Bronchial epithelial cell (primary cell): ENCODE data around the gene LIN37. TPM values are rescaled to one million over a fixed set of nuclear protein-coding genes. Genes with fewer than 3 reads are reported as not detected.

Experiments used
- DNase-seq: peaks from one replicate; pipeline ENCODE4 v3.0.0-alpha.2; 2010; ENCODE audit warnings: low read depth
- FAIRE-seq: peaks from 2 replicates; lab custom pipeline; 2011; peaks lifted over from hg19 to GRCh38; lab: Jason Lieb, UNC
- H3K27me3 ChIP-seq: 2 replicates; pipeline ENCODE4 v1.5.1; 2011; ENCODE audit warnings: low read length; ENCODE audit not compliant: control insufficient read depth, insufficient read depth
- H3K36me3 ChIP-seq: 2 replicates; pipeline ENCODE4 v1.5.1; 2011; ENCODE audit warnings: low read length; ENCODE audit not compliant: control insufficient read depth, insufficient read depth
- H3K4me3 ChIP-seq: 2 replicates; pipeline ENCODE4 v1.5.1; 2011; ENCODE audit warnings: mild to moderate bottlenecking, low read depth, low read length, control low read depth
- CTCF ChIP-seq: IDR thresholded peaks from 2 replicates; pipeline ENCODE4 v1.5.1; 2011; ENCODE audit warnings: mild to moderate bottlenecking, moderate library complexity, low read length, control low read depth, inconsistent platforms; ENCODE audit not compliant: insufficient read depth, severe bottlenecking
- total RNA-seq: library from RNA; depleted of rRNA; stranded (reverse); fragments of >200 nt; gene quantifications from 2 replicates; pipeline ENCODE4 v1.2.1, GENCODE V29; 2014

The LIN37 gene
- total RNA-seq, 1 donor from 2014 or later, result 5.3 TPM

- no peak for TF ChIP-seq CTCF
- Histone ChIP-seq H3K36me3 (peaks cover 18% of the 10 kb centered on the region), H3K4me3 (peak overlapping the region; percentile 62), H3K27me3 (no peaks in the 10 kb centered on the region)
- no peak for FAIRE-seq
- no peak for DNase-seq
Observed at GRCh38 chr19:35741203-35741515, 7.2 kb upstream of the LIN37 start.

GRCh38 chr19:35742121-35742724 is 6.2 kb upstream of the LIN37 start, which contains the start of gene IGFLR1:
IGFLR1 (minus strand) TSS chr19:35742452; CDS start chr19:35741180, 1,272 bp downstream.
- FAIRE-seq (no peak), DNase-seq (no peak)
- Histone ChIP-seq H3K36me3 (peaks cover 11% of the 10 kb centered on the region), H3K27me3 (no peaks in the 10 kb centered on the region), H3K4me3 (no peak within 1 kb of the TSS)
- no peak for TF ChIP-seq CTCF

GRCh38 chr19:35743640-35744429 is 4.5 kb upstream of the LIN37 start:
- FAIRE-seq (no peak), DNase-seq (no peak)
- H3K4me3 ChIP-seq, result no peak overlapping the region
- H3K36me3 ChIP-seq, result peaks cover 3% of the 10 kb centered on the region
- H3K27me3 ChIP-seq, result no peaks in the 10 kb centered on the region
- no peak for TF ChIP-seq CTCF

- FAIRE-seq, result no peak
Observed at GRCh38 chr19:35744430-35745327, 3.7 kb upstream of the LIN37 start.

More at GRCh38 chr19:35744430-35745327, 3.7 kb upstream of the LIN37 start:
- Histone ChIP-seq H3K36me3 (peaks cover 2% of the 10 kb centered on the region), H3K4me3 (peak overlapping the region; percentile 85), H3K27me3 (no peaks in the 10 kb centered on the region)
- peak; percentile 56 for TF ChIP-seq CTCF
- DNase-seq, result peak; percentile 88
